Stimulated activated CD4-positive, alpha-beta T cell treated with anti-CD3 and anti-CD28 coated beads, TNF-alpha, amount 100 ng/mL, for 4 hours (primary cell): Measurements from ENCODE around the gene FPGS.
"Not testable (repeated sequence)": the region's sequence is repeated elsewhere in the genome, so short reads cannot be mapped to it uniquely, and the experiment has no call there.

Source experiments
- DNase-seq, 3 experiments: peaks; one replicate each; pipeline ENCODE4 v3.0.0-alpha.2; 2020; ENCODE audit warnings: low read depth in 3 of 3

The FPGS gene

DNA sequence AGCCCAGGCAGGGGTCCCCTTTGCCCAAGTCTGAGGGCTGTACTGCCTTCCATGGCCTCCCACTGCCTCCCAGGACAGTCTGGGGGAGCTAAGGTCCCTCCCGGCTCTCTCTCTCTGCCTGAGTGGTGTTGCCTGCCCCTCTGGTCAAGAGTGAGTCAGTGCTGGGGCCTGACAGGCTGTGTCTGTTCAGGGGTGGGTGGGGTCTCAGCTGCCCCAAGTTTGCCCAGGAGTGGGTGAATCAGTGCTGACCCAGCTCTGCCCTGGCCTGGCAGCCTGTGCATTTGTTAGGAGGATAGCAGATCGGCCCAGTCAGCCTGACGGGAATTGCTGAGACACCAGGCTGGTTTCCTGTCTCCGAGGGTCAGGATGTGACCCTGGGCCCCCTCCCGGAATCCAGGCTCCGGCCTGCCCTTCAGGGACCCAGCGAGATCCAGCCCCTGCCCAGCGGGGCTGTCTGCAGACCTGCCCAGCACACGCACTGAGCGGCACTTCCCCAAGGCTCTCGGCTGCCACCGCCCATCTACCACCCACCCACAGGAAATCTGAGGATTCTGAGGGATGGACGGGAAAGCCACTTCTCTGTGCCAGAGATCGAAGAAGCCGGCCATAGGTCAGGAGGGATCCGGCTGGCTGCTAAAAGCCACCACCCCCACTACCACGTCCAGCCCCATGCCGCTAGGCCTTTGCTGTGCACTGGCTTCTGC is 35.8 kb downstream of the FPGS start:
- DNase-seq = no peak

- no peak for DNase-seq
Measured at GRCh38 chr9:127841087-127841835, 38.6 kb downstream of the FPGS start.

- DNase-seq = no peak
Measured at GRCh38 chr9:127844821-127845359, 42.2 kb downstream of the FPGS start.

GRCh38 chr9:127845619-127846018 is 42.9 kb downstream of the FPGS start:
- DNase-seq = not testable (repeated sequence)

DNA sequence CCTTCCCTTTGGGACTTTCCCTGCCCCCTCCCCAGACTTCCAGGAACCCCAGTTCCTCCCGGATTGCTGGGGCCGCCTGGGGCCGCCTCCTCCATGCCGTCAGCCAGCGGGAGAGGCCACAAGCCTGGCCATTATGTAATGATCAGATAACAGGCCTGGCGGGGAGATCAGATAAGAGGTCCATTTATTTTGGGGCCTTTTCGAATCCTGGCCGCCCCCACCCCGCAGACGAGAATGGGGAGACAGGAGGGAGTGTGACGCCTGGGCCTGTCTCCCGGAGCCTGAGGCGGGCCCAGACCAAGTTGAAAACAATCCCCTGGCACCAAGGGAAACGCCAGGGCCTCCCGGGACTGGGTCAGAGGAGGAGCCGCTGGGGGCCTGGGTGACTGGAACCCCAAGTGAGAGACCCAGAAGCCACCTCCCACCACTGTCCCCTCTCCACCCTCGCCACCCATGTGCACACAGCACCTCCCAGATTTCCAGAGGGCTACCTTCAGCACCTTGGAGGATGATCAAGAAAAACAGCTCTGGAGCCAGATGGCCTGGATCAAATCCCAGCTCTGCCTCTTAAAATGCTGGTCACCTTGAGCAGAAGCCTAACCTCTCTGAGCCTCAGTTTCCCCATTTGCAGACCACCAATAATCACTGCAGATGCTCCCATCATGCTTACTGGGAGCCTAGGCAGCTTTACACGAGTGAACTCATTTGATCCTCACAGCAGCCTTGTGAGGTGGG is 43.9 kb downstream of the FPGS start:
- no peak for DNase-seq

GRCh38 chr9:127847178-127847510 is 44.5 kb downstream of the FPGS start:
- no peak for DNase-seq

DNA sequence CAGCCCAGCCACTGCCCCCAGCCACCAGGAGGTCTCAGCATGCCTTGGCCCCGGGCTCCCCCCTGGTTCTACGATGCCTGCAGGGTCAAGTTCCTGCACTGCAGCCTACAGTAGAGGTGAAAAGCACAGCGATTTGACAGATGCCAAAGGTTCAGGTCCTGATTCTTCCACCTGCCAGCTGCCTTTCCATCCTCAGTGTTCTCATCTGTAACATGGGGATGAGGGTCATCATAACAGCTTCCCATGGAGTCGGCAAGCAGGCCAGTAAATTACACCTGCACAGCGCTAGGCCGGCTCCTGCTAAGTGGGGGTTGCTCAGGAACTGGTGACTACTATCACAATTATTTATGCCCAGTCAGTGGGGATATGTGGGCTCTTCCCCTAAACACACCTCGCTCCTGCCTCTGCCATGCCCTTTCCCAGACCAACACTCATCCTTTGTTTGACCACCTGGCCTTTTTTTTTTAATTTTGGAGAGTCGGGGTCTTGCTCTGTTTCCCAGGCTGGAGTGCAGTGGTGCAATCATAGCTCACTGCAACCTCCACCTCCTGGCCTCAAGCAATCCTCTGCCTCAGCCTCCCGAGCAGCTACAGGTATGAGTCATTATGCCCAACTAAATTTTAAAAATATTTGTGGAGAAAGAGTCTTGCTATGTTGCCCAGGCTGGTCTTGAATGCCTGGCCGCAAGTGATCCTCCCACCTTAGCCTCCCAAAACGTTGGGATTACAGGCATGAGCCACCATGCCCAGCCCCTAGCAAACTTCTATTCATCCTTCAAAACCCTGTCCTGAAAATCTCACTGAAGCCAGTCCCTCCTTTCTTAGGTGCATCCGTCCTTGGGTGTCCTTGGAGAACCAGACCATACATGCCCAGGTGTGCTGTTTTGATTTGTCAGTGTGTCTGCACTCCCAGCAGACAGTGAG is 45.4 kb downstream of the FPGS start:
- DNase-seq = no peak

DNA sequence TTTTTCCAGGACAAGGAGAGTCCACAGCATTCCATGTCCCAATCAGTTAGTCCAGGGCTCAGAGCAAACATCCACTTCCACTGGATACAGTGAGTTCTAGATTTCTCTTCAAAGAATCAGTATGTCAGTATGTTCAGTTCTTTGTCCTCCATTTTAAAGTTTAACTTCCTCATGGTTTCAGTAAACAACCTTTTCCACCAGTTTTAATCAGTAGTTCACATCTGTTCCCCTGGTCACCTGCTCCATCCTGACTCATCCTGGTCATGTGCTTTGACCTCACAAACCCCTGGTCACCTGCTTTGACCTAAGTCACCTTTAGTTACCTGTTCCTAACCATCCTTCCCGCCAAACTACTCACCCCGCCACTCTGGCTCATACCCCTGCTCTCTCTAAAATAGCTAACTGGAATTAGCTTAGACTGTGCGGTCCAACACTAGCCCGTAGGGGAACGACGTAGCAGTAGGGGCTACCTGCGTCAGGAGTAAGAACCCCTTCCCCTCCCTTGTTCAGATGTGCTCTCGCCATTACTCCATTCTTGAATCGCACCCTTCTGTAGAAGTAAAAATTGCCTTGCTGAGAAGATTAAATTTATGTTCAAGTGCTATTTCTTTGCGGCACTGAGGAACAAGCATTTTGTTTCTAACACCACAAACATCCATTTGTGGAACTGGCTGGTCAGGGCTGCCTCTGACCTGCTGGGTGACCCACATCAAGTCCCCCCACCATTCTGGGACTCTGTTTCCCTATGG is 46.2 kb downstream of the FPGS start:
- DNase-seq = no peak

- no peak for DNase-seq
Measured at GRCh38 chr9:127850286-127850830, 47.7 kb downstream of the FPGS start.

- no peak for DNase-seq
Measured at GRCh38 chr9:127852829-127853228, 50.1 kb downstream of the FPGS start.

- DNase-seq = no peak
Measured at GRCh38 chr9:127853312-127854183, 50.9 kb downstream of the FPGS start.

- peak in 1 of 3 experiments; percentile 15 for DNase-seq
Measured at GRCh38 chr9:127854184-127854806, 51.6 kb downstream of the FPGS start, which contains the start of gene ENG. TSS of gene ENG (minus strand) at chr9:127854658. CDS start at chr9:127854355, 303 bp downstream.

DNA sequence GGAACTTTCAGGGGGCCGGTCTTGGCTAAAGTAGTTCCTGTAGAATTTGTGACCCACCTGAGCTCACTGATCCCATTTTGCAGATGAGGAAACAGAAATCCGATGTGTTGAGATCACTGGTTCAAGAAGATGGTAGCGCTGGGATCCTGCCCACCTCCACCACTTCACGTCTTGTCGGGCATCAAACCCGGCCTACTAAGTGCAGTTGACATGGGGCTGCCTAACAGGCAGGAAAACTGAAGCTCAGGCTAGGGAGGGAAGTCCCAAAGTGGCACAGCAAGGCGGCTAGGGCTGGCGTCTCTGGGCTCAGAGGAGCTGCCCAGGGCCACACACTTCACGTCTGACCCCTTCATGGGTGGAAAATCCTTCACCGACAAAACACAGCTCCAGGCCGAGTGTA is 52.3 kb downstream of the FPGS start:
- DNase-seq = no peak

DNA sequence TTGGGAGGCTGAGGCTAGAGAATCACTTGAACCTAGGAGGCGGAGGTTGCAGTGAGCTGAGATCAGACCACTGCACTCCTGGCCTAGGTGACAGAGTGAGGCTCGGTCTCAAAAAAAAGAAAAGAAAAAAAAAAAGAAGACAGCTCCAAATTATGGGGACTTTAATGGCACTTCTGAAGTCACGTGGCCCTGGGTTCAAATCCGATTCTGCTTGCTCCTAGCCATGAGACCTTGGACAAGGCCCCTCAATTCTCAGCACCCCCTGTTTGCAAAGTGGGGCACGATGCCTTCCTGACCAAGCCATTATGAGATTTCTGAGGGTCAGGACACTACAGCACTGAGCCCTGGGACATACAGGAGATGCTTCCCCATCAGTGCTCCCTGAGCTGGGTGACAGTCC is 52.8 kb downstream of the FPGS start:
- DNase-seq = no peak

GRCh38 chr9:127856094-127856728 is 53.5 kb downstream of the FPGS start:
- DNase-seq = no peak

DNA sequence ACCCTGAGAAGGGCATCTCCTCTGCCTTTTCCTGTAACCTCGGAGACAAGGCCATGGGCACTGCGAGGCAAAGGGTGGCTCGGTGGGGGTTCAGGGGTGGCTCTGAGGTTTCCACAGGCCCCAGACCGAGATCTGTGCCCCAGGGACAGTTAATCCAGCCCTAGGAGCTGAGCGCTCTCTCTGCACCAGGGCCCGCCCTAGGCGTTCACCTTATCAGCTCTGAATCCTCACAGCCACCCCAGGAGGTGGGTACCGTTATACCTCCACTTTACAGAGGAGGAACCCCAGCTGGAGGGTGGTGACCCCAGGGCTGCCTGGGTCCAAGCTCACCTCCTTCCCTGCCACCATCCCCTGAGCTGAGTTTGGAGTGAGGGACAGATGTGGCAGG is 54.0 kb downstream of the FPGS start:
- no peak for DNase-seq

DNA sequence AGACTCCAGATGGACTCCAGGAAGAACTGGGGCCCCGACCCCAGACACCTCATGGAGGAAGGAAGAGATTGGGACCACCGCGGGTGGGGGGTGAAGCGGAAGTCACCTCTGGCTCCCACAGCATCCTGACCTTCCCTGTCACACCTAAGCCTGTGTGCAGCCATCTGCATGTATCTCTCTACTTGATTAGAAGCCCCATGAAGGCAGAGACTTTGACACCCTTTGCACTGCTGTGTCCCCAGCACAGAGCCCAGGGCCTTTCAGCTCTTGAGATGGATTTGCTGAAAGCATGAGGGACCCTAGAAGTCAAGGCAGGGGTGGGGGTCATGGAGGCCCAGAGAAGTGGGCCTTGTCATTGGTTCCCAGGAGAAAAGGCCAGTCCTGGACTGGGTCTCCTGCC is 54.6 kb downstream of the FPGS start:
- DNase-seq = no peak

DNA sequence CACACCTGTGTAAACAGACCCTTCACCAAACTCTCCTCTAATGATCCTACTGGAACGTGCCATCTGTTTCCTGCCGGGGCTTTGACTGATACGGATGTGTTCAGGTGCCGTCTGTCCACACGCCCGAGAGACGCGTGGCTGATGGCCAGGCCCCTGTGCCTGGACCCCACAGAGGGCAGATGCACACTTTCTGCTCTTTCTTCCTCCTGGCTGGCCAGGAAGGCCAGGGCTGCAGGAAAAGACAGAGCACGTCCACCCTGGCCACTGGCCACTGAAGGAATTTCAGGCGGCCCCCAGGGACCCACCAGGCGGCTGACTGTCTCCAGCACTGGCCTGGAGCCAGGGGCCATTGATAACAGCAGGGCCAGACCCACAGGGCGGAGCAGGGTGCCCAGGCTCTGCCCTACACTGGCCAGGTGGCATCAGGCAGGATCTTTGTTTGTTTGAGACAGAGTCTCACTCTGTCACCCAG is 55.4 kb downstream of the FPGS start:
- DNase-seq = no peak
